ENCODE results near the gene ARL2BP.
A peak's percentile ranks its signal among the peaks of the same experiment; 100 is the strongest.
"Not testable (repeated sequence)": the region's sequence is repeated elsewhere in the genome, so short reads cannot be mapped to it uniquely, and the experiment has no call there.

ARL2BP gene

DNA sequence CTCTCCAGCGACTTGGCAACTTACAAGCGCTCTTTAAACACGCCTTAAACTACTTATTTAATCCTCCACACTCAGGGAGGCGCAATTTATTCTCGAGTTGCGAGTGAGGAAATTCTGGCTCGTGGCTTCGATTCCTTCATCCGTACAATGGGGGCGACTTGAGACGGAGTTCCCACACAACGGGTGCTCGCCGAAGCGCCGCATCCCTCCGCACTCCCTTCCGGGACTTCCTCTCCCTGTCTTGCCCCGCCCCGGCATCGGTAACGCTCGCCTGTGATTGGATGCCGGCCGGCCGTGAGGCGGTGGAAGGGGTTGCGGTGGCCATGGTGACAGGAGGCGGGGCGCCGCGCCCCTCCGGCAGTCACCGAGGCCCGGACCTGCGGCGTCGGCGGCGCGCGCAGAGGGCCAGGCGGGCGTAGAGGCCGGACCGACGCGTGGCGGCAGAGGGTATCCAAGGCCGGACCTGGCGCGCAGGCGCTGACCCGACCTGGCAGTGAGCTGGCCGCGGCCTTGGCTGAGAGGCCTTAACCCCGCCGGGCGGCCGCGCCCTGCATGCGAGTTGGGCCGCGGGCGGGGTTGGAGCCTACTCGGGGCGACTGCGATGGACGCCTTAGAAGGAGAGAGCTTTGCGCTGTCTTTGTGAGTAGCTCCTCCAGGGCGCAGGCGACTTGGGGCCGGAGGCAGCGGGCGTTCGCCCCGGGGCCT lies at the start of gene ARL2BP:
ARL2BP (plus strand) TSS at position 493 of the 705 bp plus-strand sequence; CDS start at position 602, 109 bp downstream.
- DNase-seq = peak; percentile 97 to 98

- no peak for DNase-seq
These were observed 48.8 kb upstream of the ARL2BP start for GRCh38 chr16:57196286-57196685.

GRCh38 chr16:57196753-57197152 lies 48.3 kb upstream of the ARL2BP start:
- DNase-seq = no peak

DNA sequence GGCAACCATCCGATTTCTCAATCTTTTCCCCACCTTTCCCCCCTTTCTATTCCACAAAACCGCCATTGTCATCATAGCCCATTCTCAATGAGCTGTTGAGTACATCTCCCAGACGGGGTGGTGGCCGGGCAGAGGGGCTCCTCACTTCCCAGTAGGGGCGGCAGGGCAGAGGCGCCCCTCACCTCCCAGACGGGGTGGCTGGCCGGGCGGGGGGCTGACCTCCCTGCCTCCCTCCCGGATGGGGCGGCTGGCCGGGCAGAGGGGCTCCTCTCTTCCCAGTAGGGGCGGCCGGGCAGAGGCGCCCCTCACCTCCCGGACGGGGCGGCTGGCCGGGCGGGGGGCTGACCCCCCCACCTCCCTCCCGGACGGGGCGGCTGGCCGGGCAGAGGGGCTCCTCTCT lies 44.7 kb upstream of the ARL2BP start:
- DNase-seq = not testable (repeated sequence)

DNA sequence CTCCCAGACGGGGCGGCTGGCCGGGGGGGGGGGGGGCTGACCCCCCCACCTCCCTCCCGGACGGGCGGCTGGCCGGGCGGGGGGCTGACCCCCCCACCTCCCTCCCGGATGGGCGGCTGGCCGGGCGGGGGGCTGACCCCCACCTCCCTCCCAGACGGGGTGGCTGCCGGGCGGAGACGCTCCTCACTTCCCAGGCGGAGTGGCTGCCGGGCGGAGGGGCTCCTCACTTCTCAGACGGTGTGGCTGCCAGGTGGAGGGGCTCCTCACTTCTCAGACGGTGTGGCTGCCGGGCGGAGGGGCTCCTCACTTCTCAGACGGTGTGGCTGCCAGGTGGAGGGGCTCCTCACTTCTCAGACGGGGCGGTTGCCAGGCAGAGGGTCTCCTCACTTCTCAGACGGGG lies 44.1 kb upstream of the ARL2BP start:
- DNase-seq = not testable (repeated sequence)

DNA sequence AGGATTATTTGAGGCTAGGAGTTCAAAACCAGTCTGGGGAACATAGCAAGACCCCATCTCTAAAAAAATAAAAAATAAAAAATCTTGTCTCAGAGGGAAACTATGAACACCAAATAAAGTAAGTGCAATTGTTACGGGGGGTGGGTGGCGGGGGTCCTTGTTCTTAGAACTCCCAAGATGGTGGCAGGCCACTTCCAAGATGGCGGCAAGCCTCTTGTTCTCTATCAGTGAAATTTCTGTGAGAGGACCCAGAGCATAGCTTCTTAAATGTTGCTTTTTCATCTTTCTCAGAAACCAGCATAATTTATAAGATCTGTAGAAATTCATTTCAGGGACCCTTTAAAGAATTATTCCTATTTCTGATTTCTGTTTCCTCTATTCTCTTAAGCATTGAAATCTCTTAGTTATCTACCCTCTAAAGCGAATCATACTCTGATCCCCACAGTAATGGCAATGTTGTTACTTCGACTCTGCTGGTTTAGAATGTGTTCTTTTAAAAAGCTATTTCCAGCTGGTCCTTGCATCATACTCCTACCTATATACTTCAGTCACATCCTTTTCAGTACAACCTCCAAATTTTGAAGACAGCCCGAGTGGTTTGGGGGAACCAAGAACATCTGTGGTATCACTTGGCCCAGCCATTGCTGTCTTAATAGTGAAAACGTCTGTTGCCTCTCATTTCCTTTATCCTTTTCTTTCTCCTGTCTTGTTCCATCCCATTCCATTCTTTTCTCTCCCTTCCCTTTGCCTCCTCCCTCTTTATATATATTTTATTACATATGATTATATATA lies 42.8 kb upstream of the ARL2BP start:
- DNase-seq = no peak

- no peak for DNase-seq
These were observed 41.6 kb upstream of the ARL2BP start for GRCh38 chr16:57203451-57203850.

GRCh38 chr16:57204675-57205074 lies 40.4 kb upstream of the ARL2BP start:
- no peak for DNase-seq

DNA sequence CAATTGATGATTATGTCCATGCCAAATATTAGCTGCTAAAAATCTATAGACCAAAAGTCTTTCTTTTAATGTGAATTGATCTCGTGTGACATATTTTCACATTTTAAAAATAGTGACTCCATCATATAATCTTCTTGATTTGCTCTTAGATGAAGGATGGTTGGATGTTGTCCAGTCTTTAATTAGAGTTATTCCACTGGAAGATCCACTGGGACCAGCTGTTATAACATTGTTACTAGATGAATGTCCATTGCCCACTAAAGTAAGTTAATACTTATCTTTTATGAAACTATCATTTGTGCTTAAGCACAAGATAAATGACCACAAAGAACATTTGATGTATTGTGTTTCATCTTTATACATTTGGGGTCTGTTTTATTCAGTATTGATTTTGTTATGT lies 36.1 kb upstream of the ARL2BP start:
- DNase-seq = no peak

GRCh38 chr16:57209780-57210179 lies 35.3 kb upstream of the ARL2BP start:
- DNase-seq = no peak

DNA sequence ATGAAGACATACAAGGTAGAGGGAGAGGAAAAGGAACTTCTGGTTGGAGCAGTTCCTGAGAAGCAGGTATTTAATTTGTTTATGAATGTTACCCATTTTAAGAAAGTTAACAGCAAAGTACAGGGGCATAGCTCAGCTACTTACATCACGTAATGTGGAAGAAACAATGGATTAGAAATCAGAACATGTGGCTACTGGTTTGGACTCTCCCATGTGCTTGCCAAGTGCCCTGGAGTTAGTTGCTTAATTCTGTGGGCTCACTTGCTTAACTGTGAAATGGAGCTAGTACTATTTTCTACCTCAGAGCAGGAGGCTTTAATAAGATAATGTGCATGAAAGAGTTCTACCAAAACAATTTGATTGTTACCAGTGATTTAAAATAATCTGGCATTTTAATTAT lies 31.6 kb upstream of the ARL2BP start:
- DNase-seq = no peak

DNA sequence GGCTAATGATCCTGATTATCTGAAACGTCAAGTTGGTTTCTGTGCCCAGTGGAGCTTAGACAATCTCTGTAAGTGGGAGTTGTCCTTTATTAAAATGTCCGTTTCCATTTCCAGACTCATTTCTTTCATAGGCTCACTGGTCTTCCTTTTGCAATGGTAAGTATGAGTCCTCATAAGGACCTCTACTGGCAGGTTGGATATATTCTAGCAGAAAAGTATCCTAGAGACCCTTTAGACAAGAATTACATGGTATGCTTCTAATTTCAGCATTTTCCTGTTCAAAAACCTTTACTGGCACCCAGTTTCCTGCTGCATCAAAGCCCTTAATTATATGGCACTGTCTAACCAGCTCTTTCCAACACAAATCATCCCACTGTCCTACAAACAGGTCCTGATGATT lies 28.1 kb upstream of the ARL2BP start:
- DNase-seq = no peak

DNA sequence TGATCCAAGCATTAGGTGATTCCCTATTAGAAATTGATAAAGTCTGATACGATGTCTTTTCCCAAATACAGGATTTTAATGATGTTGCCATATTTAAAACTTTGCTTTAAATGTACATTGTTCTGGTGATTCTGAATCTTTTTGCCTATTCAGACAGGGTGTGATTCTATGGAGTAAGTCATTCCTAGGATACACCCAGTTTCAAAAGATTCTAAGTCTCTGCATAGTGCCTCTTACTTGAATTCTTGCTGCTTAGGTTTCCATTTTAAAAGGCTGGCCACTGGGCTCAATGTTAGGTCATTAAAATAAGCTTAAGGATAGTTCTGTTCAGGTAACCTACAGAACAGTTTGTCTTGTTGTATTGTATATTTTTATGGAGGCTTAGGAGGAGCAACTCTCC lies 22.0 kb upstream of the ARL2BP start:
- no peak for DNase-seq

DNA sequence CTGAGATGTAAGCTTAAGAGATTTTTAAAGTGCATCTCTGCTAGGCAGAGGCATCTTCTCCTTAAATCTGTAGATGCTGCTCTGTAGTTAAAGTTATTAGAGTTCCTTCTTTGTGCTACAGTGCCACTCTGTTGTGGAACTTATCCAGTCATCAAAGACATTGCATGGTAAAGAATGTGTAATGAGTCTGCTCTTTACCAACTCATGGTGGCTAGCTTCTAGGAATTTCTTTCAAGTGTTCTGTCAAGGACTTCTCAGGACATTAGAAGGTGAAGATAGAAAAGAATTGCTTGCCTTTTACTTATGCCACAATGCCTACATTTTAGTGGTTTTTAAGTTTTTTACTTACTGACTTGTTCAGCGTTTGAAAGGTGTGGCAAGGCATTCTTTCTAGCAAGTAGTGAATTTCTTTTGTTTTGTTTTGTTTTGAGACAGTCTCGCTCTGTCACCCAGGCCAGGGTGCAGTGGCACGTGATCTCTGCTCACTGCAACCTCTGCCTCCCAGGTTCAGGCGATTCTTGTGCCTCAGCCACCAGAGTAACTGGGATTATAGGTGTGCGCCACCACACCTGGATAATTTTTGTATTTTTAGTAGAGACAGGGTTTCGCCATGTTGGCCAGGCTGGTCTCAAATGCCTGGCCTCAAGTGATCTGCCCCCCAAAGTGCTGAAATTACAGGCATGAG lies 20.3 kb upstream of the ARL2BP start:
- no peak for DNase-seq

DNA sequence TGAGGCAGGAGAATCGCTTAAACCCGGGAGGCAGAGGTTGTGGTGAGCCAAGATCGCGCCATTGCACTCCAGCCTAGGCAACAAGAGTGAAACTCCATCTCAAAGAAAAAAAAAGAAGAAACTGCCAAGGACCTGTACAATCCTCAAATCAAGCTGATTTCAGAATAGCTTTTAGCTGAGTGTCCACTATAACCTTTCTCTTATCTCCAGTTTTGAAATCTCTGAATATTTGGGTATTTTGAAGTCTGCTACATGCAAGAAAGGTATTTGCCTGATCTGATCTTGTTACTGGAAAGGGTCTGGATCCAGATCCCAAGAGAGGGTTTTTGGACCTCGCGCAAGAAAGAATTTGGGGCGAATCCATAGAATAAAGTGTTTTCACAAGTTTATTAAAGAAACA lies 19.1 kb upstream of the ARL2BP start:
- DNase-seq = no peak

DNA sequence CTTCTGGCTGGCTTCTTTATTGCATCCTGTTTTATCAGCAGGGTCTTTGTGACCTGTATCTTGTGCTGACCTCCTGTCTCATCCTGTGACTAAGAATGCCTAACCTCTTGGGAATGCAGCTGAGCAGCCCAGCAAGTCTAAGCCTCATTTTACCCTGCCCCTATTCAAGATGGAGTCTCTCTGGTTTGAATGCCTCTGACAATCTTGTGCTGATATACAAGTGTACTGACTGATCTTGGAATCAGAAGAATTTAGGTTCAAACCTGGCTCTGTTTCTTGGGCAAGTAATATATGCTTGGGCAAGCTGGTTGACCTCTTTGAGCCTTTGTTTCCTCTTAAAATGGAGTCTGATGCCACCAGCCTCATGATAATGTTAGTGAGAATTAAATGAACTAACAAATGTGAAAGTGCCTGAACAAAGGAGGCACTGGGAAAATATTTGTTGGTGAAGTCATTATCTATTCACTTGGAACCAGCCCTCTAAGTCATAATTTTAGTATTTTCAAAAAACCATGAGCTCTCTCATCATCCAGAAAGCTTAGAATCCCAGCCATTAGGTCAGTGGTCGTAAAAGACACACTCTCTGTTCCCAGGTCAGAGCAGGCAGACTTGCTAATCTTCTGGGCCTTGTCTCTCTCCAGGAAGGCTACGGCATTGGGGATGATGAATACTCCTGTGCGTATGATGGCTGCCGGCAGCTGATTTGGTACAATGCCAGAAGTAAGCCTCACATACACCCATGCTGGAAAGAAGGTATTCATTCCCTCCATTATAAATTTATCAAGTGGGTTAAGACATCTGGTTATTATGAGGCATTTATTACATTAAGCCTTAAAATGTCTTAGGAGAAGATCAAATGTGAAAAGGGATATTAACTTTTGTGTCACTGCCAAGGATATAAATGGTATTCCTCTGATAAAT lies 18.1 kb upstream of the ARL2BP start:
- DNase-seq = no peak

DNA sequence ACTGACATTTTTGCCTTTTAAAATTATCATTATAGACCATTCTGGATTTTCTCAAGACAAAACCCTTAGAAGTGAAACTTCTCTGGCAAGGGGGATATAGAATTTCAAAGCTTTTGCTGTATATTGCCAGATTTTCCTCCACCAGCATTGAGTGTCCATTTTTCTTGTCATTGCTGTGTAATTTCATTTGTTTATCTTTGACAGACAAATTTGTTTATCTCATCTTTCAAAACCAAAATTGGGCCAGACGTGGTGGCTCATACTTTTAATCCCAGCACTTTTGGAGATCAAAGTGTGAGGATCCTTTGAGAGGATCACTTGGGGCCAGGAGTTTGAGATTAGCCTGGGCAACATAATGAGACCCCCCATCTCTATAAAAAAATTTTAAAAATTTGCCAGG lies 16.0 kb upstream of the ARL2BP start:
- no peak for DNase-seq

DNA sequence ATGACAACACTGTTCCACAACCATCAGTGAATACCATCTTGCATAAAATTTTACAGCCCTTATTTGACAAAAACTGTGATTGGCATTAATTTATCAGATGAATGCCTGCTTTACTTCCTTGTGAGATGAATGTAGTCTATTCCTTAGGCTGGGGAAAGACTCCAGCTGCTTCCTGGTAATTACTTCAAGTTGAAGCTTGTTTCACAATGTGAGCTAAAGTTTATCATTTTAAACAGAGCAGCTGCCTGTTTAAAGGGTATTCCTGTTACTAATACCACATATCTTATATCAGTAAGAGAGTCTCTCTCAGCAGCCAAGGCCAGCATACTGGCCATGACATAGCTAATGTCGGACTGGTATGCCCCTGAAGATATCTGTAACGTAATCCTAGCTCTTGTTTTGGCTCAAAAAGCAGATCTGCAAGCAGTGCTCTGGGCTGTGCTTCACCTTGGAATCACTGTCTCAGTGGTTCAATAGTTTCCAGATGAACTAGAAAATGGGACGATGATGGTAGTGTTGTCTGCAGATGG lies 13.2 kb upstream of the ARL2BP start:
- DNase-seq = no peak

DNA sequence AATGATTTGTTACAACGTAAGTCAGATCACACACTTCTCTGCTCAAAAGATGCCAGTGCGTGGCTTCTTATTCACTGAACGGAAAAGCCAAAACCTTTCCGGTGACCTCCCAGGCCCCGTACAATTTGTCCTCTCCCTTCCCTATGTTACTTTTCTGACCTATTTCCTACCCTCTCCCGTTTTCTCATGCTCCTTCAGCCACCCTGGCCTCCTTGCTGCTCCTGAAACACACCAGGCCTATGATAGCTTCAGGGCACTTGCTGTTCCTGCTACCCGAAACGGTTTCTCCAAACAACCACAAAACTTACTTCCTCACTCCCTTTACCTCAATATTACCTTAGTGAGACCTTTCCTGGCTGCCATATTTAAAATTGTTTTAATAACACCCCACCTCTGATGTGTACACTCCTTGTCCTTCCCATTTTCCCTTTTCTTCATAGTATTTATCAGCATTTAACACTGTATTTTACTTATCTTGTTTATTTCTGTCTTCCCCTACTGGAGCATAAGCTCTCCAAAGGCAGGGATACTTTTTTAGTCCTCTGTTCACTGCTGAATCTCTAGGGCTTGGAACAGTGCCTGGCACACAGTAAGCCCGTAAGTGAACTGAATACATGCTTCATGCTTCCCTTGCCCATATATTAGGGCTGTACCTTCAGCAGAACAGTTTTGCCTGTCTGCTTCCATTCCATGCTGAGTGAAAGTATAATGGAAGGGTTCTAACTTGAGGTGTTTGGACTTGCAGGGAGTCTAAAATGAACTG lies 10.9 kb upstream of the ARL2BP start:
- DNase-seq = no peak

DNA sequence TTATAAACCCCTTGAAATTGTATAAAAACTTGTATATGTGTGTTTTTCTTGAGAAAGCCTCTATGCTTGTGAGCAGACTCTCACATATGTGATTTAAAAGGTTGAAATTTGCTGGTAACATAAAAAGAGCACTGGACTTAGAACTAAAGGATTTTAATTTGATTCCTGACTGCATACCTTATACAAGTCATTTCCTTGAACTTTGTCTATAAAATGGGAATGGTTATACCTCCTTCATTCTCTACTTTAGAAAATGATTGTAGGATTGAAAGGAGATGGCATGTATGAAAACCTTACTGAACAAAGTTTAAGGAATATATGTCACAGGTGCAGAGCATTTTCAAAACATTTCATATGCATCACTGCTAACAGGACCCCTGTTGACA lies 10.4 kb upstream of the ARL2BP start:
- no peak for DNase-seq

DNA sequence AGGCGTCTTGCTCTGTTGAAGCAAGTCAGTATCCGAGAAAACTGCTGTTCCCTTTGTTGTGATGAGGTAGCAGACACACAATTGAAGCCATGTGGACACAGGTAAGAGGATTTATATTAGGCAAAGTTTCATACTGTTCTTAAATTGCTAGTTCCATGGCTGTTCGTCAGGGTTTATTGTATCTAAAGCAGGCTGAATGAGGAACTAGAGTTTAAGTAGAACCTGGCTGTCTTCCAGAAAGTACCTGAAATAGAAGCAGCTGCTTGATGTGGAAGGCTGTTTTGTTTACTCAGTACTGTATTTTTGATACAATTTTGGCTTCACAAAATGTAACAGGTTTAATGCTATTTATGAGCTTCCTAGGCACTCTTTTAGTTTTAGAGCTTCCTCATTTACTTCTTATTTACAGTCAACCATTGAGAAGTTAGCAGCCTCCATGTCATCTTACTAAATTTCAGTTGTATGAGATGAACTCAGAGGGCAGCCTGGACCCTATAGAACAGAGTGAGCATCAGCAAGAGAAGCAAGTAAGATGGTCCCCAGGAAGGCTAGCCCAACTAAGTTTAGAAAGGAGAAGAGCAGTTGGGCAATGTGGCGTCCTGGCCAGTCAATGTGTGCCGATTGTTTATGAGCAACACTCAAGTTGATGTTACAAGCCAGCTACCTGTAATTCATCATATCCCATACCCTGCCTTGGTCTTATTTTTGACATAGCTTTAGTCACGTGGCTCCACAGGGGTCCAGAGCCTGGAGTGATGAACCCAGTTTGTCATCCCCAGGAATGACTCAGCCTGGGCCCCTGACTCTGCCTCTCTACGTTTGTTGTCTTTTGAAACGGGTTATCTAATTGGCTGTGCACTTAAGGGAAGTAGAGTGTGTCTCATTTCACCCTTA lies 9.7 kb upstream of the ARL2BP start:
- DNase-seq = peak in 1 of 2 donors; percentile 20
